HG03442 (cell line): Measurements from ENCODE around the gene SDK1.

ENCODE experiments used
- ATAC-seq: cut with Tn5 transposase; IDR thresholded peaks from one replicate; pipeline ENCODE4 v1.9.1; 2021; ENCODE audit warnings: mild to moderate bottlenecking, moderate library complexity; ENCODE audit not compliant: unreplicated experiment

SDK1 gene

DNA sequence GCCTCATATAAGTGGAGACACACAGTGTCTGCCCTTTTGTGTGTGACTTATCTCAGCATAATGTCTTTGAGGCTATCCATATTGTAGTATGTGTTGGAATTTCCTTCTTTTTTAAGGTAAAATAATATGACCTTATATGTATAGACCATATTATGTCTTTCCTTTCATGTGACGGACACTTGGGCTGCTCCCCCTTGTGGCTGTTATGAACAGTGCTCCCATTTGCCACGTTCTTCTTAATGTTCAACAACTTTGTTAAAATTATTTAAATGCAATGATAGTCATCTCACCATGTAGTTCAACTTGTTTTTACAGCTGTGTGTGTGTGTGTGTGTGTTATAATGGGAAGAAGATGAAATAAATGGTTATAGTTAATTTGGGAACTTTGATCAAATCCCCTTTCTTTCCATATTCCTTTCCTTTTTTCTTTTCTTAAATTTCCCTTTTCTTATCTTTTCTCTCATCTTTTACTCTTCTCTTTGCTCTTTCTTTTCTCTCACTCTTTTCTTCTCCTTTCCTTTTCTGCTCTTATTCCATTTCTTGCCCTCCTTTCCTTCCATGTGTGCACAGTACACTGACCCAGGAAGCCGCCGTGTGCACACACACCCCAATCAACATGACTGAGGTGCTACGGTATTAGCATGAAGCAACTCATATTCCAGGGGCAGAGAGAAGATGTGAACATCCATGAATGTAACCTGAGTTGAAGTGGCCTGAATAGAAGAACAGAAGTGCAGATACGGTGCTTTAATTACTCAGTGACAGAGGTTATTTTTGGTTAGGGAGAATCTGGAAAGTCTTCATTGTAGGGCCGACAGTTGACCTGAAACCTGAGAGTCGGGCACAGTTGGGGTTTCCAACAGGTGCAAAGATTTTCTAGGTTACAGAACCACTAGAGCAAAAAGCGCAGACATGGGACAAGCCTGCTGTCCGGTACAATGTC, 596.6 kb downstream of the SDK1 start:
- ATAC-seq, result no peak

DNA sequence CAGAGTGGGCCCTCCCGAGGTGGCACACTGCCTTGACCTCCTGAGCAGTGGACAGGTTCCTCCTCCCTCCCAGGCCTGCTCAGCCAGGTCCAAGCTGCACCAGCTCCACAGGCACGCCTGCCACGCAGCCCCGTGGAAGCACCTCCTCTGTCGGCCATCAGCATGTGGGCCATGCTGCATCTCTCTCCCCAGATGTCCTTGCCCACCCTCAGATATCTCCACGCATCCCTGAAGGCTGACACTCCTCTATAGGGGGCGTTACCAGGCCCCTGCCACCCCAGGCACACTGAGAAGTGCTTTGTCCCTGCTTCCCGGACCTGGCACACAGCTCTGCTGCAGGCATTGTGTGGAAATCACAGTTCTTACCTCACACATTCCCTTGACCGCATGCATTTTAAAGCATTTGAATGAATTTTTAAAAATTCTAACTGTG, 598.5 kb downstream of the SDK1 start:
- no peak for ATAC-seq

DNA sequence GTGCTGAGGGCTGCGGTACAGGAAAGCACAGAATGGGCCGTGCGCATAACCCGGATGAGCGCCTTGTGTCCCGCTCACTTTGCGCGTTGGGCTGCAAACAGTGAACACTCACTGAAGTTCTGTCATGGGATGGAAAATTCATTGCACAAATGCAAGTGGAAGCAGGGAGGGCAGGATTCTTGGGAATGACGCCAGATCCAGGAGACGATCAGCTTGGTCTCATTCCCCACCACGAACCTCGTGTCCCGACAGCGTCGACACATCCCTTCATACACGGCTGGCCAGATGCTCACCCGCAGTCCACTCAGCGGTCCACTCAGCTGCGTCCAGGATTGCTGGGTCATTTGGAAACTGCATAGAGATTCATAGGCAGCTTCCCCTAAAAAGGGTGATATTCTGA, 607.1 kb downstream of the SDK1 start:
- no peak for ATAC-seq

DNA sequence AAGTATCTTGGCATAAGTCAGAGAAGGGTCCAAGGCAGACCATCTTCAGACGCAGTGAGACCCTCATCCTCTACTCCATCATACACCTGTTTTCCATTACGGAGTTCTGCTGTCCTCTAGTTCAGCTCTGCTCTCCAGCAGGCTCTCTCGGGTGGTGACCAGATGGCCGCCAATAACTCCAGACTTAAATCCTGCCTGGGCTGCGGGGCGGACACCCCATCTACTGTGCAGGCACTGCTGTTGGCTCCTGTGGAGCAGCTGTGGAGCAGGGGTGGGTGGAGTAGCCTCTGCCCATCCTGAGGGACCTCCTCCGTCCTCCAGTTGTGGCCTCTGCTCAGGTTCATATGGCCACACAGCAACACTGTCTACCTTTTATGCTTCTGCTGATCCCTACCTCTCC, 608.1 kb downstream of the SDK1 start:
- ATAC-seq, result no peak

DNA sequence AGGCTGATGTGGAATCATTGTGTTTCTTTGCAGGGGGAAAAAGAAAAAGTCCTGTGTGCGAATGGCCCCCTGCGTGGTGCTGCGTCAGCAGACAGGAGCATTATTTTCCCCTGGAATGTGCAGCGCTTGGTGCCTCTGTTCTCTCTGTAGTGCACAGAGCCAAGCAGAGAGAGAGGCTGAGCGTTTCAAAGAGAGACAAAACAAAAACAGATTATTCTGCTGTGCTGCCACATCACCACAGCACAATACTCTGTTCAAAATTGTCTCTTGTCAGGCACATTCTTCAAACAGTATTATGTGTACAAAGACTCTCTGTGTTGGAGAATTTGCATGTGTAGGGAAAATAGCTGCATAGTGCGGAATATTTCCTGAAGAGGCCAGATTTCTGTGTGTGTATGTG, 609.0 kb downstream of the SDK1 start:
- ATAC-seq, result no peak

DNA sequence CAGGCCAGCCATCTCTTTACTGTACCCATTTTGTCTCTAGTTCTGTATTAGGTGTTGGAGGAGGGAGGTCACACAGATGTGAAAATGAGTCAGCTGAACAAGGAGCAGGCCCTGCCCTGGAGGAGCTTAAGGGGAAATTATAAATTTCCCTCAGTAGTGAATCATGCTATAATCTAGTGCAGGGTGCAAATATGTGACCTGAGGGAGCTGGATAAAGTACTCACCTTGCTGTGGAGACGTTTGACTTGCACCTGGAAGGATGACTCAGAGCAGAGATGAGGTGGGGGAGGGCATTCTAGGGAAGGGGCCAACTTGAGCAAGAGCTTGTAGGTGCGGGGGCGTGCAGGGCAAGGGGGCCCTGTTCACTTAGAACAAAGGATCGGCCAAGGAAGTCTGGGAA, 610.6 kb downstream of the SDK1 start:
- ATAC-seq, result no peak

DNA sequence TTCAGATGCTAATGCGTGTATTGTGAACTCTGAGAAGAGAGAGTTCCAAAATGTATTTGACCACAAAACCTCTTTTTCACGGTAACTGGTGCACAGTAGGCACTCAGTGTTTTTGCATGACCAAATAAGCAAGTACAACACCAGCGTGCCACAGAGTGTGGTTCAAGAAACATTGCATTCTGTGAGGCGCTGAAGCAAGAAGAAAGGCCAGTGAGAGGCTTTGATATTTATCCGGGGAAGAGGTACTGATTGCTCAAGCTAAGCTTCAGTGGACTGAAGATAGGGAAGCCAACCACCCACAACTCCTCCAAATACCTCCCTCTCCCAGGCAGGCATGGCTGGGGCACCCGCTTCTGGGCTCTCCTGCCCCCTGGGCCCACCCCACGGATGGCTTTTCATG, 611.2 kb downstream of the SDK1 start:
- ATAC-seq, result no peak

DNA sequence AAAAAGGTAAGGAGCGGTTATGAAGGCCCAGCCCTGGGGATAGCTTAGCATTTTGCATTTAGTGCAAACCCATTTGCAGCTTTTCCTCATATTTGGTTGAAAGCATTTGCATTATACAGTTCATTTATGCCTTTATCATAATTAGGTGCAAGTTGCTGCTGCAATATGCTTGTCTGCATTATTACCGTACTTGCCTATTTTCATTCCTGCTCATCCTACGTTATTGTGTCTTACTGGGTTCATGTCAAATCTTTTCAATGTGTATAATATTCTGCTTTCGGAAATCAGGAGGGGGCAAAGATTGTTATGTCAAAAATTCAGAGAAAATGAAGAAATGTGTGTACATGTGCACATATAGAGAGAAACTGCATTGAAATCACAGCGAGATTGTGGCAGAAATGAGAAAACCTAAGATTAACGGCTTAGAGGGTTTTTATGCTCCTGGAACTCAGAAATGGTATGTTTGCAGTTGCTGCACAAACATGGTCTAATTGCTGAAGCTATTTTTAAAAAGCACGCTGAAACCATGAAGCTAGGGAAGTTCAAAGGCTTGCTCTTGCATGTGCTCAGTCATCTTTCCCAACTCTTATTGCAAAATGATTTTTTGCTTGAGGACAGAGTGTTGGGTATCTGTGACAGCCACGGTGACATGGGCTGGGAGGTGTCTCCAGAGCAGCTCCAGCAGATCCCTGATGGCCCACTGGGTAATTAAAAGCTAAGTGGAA, 613.2 kb downstream of the SDK1 start:
- no peak for ATAC-seq

DNA sequence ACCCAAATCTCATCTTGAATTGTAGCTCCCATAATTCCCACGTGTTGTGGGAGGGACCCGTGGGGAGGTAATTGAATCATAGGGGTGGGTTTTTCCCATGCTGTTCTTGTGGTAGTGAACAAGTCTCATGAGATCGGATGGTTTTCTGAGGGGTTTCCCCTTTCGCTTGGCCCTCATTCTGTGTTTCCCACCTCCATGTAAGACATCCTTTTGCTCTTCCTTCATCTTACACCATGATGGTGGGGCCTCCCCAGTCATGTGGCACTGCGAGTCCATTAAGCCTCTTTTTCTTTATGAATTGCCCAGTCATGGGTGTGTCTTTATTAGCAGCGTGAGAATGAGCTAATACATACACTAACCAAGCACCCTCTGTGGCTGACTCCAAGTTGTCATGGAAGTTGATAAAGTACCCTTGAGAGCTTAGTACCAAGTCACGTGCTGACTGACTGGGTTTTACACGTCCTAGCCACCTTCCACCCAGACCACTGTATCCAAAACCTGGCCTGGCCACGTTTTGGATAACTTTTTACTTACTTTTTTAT, 614.4 kb downstream of the SDK1 start:
- ATAC-seq, result no peak

DNA sequence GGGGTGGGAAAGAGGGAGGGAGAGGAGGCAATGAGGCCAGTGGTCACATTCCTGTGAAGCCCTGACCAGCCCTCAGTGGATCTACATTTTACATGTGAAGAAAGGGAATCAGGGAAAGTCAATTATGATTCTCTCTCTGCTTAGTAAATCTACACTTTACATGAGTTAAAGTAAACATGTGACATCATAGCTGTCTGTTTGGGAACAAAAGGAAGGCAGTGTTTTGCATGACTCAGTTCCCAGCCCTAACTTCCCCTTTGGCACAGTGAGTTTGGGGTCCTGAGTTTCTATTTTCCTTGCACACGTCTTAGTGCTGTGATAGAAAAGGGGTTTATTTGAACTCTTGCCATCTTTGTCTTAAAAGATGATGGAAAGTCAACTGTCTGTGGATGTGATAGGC, 615.1 kb downstream of the SDK1 start:
- no peak for ATAC-seq

DNA sequence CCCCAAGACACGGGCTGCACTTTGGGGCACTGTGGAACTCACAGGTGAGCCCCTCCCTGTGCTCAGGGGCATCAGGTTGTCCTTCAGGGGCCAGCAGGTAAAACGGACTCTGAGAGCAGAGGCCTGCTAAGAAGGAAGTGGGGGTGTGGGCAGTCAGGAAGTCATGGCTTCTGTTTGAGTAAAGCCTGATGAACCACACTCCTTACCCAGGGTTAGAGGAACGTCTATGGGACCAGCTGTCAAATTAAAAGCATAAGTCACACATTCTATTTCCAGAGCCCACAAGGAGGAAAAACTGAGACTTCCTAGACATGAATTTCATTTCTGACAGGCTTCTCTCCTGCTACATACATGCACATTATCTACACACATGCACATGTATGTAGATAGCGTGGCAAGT, 616.4 kb downstream of the SDK1 start:
- ATAC-seq, result no peak

DNA sequence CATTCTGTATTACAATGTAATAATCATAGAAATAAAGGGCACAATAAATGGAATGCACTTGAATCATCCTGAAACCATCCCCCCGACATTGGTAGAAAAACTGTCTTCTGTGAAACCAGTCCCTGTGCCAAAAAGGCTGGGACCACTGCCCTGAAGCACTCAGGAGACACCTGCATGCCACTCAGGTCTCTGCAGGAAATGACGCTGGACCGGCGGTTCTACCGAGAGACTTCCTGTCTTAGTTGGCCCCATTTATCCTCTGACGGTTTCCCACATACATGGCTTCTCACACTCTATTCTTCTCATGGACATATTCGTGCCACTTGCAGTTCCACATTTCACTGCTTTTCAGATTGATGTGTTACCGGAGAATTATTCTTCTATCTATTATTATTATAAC, 617.5 kb downstream of the SDK1 start:
- ATAC-seq, result no peak

DNA sequence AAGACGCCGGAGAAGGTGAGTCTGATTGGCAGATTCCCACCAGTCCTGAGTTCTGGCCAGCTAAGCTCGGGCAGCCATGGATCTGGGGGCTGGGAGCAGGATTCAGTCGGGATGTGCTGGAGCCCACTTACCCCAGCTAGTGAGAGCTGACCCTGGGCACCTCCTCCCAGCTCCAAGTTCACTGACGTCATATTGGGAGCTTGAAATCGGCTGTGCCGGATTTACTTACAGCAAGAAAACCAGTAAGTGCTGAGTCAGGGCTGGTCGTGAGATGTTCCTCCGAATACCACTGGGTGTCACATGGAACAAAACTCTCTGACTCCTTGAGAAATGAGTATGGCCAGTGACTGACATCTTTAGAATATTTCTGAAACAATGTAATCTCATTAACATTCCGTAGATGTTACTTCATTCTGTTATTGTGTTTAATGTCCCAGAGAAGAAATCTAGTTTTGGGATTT, 621.2 kb downstream of the SDK1 start:
- no peak for ATAC-seq

DNA sequence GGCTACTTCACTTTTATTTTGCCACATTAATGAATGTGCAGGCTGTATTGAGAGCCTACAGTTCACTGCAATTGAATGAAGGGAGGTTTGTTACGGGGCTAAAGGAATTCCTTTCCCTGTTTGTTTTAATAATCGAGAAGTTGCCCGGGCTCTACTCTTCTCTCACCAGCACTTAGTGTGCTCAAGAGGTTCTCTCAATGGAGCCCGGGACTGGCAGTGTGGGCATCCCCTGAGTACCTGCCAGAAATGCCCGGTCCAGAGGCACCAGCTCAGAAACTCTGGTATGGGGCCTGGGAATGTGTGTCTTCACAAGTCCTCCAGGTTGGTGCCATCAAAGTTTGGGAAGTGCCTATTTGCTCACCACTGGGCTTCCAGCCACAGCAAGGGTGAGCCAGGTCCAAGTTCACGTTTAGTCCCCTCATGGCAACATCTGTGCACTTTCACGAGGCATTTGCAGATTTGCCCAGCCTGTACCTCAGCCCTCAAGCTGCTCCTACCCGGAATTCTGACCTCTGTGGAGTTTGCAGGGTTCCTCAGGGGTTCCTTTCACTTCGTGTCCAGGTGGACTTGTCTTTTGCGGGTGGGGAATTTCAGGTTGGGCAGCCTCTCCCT, 622.4 kb downstream of the SDK1 start:
- no peak for ATAC-seq

DNA sequence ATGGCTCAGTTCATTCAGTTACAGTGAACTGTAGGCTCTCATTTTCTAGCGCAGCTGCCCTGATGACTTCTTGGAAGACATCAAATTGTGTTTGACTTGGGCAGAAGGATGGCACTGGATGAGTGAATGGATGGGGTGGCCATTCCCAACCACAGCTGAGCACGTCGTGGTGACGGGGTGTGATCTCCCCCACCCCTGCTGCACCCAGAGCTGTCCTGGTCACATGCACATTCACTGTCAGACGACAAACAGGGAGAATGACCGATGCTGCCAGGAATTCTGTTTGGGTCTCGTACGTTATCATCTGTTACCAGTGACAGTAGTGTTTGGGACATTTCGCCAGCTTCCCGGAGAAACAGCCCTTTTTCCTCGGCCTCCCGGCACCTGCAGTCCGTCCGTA, 623.2 kb downstream of the SDK1 start:
- ATAC-seq, result no peak

DNA sequence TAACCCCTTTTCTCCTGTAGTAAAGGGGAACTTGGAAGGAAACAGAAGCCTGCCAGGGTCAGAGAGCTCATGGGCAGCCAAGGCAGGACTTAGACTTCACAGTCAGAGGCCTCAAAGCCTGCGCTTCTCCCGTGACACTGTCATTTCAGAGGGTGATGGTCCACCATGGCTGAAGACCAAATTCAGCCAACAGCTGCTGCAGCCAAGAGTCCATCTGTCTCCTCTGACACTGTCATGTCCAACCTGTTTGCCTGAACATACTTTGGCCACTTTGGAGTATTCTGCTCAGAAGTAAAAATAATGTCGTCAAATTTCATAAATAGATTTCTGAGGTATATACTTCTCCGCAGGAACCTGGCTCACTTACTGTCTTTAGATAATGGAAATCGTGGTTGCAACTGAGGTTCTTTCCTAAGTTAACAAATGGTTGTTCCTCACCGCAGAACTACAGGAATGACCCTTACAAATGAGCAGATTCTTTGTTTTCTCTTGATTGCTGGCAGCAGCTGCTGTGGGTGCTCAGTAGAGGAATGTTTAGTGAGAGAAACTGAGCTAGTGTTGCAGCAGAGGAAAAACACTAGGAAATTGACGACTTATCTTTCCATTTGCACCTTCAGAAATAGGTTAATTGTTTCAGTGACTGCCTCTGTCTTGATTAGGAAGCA, 626.5 kb downstream of the SDK1 start:
- ATAC-seq, result no peak

DNA sequence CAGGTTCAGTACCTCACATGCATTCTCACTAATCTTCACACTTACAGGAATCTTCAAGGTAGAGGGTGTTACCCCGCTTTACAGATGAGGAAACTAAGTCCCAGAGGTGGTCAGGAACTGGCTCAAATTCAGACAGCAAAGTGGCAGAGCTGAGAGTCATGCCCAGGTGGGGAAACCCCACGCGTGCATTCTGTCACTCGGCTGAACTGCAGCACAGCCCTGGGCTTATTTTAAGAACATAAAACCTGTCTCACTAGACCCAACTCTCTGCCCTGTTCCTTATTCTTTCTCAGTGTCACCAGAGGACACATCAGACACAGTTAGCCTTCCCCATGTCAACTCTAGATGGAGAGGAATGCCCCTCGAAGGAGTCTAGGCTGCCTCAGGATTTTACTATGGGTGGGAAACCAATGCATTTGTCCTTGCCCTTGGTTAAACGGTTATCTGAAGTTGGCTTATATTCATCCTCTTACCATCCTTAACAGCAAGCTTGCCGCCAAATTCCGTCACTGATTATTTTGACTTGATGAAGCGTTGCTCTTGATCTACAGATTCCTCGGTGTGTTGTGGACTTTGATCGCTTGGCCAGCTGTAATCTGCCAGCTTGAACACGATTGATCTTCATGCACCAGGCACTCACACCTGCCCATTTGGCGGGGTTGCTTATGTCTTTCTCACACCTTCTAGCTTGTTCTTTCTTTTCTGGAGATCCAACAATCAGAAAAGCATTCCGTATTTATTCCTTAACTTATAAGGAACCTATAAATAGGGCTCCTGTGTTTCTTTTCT, 627.9 kb downstream of the SDK1 start:
- ATAC-seq, result no peak

DNA sequence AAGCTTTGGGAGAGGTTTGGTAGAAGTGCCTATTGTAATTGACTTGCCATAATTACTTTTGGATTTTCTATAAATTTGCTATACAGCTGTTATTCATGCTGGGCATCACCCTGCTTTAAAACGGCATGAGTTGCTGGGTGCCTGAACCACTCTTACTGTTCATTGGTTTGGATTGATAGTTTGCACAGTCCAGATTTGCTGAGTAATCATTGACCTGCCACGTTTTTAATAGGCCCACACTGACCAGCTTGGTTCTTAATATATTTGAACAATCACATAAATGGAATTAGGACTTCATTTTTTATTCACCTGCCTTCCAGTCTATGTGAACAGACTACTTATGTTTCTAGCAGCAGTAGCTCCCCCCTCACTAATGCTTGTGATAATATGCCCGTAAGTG, 630.8 kb downstream of the SDK1 start:
- no peak for ATAC-seq

DNA sequence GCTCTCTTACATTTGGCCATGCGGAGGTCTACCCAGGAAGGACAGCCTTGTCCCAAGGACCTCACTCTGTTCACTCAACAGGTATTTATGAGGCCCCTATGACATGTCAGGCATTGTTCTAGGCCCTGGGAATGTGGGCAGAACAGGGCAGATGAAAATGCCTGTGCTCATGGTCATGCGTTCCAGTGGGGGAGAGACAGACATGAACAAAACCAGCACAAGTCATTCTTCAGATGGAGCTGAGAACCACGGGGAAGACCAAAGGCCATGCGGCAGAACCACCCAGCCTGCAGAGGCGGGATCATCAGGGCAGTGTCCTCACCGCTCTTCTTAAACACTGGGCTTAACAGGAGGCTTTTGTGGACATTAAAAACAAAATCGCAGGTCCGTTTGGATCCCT, 636.1 kb downstream of the SDK1 start:
- ATAC-seq, result no peak

DNA sequence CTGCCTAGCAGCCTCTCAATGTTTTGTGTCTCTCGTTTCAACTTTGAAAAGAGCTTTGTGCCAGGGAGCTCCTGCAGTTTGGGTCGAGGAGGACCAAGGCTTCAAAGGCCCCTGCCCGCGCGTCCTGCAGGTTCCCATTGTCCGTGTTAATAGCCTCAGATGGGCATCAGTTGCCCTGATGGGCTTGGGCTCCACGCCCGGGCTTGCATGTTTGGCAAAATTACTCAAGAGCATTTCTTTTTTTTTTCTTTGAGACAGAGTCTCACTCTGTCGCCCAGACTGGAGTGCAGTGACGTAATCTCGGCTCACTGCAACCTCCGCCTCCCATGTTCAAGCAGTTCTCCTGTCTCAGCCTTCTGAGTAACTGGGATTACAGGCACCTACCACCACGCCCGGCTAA, 636.6 kb downstream of the SDK1 start:
- no peak for ATAC-seq
